Fibroblast of the aortic adventitia (primary cell): Measurements from ENCODE around the gene EFR3B. TPM values are rescaled to one million over a fixed set of nuclear protein-coding genes. Genes with fewer than 3 reads are reported as not detected.
A peak's percentile ranks its signal among the peaks of the same experiment; 100 is the strongest.
"Not testable (repeated sequence)": the region's sequence is repeated elsewhere in the genome, so short reads cannot be mapped to it uniquely, and the experiment has no call there.

Experiments
- DNase-seq: peaks from one replicate; pipeline ENCODE4 v3.0.0-alpha.2; 2010; ENCODE audit warnings: low read depth
- H3K4me3 ChIP-seq: 2 replicates; pipeline ENCODE4 v1.5.1; 2011; ENCODE audit warnings: low read depth, mild to moderate bottlenecking, control low read depth, low read length, moderate library complexity
- total RNA-seq: library from RNA; depleted of rRNA; stranded (reverse); fragments of >200 nt; gene quantifications from 2 replicates; pipeline ENCODE4 v1.2.3, GENCODE V29; 2012; ENCODE audit warnings: low replicate concordance
- TF ChIP-seq, protein P1 (sequence below): IDR thresholded peaks from 2 replicates; pipeline ENCODE4 v1.5.1; 2011; ENCODE audit warnings: mild to moderate bottlenecking, low read length, control low read depth, inconsistent platforms; ENCODE audit not compliant: insufficient read depth

Gene EFR3B
- total RNA-seq, 1 donor = 0.99 TPM

DNA sequence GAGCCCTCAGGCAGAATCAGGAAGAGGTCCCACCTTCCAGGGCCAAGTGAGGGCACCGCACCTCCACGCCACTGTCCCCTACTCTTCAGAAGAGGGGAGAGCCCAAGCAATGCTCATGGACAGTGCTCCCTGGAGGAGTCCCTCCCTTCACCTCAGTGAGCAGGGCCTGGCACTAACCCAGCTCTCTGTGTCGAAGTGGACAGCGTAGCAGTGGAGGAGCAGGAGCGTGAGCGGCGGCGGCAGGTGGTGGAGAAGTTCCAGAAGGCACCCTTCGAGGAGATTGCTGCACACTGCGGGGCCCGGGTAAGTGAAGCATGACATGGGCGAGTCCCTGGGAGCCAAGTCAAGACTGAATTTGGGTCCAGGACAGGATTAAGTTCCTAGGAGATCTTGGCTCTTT, 109.8 kb downstream of the EFR3B start:
- DNase-seq = no peak
- H3K4me3 ChIP-seq = no peak overlapping the region
- TF ChIP-seq, protein P1, sequence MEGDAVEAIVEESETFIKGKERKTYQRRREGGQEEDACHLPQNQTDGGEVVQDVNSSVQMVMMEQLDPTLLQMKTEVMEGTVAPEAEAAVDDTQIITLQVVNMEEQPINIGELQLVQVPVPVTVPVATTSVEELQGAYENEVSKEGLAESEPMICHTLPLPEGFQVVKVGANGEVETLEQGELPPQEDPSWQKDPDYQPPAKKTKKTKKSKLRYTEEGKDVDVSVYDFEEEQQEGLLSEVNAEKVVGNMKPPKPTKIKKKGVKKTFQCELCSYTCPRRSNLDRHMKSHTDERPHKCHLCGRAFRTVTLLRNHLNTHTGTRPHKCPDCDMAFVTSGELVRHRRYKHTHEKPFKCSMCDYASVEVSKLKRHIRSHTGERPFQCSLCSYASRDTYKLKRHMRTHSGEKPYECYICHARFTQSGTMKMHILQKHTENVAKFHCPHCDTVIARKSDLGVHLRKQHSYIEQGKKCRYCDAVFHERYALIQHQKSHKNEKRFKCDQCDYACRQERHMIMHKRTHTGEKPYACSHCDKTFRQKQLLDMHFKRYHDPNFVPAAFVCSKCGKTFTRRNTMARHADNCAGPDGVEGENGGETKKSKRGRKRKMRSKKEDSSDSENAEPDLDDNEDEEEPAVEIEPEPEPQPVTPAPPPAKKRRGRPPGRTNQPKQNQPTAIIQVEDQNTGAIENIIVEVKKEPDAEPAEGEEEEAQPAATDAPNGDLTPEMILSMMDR = no peak

DNA sequence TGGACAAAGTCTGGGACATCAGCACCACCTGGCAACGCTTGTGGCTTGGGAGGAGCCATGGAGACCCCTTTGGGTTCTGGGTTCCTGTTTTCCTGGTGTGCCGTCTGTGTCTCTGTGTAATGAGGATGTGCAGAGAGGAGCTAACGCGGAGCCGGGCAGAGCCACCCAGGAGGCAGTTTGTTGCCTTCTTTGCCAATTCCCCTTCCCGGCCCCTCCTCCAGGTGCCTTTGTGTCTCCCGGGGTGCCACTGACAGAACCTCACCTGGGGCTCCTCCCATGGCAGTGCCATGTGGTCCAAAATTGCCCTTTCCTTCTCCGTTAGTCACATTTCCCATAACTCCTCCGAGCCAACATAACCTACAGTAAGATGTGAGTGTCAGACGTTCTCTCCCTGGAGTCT, 113.5 kb downstream of the EFR3B start:
- DNase-seq = no peak
- TF ChIP-seq, protein P1 = no peak
- no peak overlapping the region for H3K4me3 ChIP-seq

DNA sequence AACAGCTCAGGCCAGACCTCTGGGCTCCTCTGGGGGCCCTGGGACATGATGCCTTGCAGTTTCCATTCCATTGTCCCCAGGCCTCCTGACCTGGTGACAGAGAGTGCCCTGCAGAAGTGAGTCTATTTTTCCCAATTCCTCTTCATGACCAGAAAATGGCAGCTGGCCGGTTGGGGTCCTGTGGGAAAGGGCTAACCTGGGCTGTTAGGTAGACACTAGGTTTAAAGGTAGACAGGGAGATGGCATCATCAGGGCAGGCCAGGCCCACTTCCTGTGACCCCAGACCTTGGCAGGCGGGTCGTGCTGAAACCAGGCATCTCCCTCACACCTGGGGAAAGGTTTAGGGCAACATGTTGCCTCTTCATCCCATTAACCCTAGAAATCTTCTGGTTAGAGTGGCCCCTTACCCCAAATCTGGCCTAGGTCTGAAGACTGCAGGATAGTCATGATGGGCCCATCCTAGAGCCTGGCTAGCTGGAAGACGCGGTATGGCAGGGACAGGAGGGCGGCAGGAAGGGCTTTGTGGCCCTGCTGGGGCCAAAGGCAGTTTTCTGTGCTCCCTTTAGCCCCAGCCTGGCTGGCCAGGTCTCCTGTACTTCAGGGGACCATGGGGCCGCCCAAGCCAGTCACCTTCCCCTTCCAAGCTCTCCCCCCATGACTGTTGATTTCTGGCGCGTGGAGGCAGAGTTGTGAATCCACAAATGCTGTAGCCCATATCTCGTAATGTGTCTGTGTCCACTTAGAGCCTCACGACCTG, 116.4 kb downstream of the EFR3B start:
- TF ChIP-seq, protein P1 = no peak

DNA sequence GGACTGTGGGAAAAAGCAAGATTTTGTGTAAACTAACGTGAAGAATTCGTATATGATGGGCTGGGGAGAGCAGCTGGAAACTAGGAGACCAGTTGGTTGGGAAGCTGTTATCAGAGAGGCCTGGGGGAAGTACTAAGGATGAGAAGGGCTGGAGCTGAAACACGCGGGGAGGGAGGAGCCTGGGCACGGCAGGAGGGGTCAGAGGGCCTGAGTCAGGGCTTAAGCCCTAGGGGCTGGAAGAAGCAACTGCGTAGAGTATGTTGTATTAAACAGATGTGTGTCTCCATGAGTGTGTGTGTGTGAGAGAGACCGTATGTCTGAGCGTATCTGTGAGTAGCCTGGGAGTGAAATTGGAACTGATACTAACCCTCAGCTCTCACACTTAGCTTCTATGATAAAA, 118.1 kb downstream of the EFR3B start:
- TF ChIP-seq, protein P1 = no peak
- no peak overlapping the region for H3K4me3 ChIP-seq
- DNase-seq = no peak

More for the DNA sequence above, 116.4 kb downstream of the EFR3B start:
- H3K4me3 ChIP-seq = no peak overlapping the region
- DNase-seq = no peak

DNA sequence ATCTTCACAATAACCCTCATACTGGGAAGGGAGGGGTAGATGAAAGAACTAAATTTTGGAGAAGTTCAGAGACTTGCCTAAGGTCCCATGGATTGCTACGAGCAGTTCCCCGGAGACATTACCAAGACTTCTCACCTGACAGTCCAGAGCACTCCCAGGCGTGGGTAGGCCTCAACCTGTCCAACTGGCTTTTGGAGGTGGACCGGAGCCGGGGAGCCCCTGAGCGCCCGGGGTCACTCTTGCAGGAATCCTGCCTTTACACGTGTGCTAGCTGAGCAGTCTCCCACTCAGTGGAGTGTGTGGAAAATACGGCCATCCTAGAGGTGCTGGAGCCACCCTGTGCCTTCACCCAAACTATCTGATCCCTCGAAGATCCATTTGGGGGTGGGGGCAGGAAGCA, 118.5 kb downstream of the EFR3B start:
- no peak overlapping the region for H3K4me3 ChIP-seq
- no peak for DNase-seq
- TF ChIP-seq, protein P1 = no peak

DNA sequence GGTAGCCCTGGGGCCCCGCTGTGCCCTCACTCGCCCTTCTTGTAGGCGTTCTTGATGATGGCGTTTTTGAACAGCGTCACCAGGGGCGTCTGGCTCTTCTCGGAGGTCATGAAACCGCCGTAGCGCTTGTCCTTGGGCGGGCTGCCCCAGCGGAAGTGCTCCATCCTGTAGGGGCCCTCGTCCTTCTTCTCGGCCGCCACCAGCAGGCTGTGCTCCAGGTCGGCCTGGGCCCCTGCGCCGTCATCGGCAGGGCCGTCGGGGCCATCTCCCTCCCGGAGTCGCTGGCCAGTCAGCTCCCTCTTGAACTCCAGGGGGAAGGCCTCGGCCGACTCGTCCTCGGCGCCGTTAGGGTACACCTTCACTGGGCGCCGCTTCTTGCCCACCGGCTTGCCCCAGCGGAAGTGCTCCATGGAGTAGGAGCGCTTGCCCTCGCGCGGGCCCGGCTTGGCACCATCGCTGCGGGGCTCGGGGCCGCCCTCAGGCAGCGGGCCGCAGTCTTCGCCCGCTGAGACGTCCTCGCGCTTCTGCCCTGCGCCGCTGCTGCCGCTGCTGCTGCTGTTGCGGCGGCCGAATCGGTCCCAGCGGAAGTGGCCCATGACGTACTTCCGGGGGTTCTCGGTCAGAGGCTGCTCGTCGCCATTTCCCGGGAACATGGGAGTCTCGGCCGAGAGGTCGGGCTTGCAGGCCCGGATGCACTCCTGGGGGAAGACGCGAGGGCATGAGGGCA, 119.3 kb downstream of the EFR3B start:
- TF ChIP-seq, protein P1 = no peak
- H3K4me3 ChIP-seq = peak overlapping the region; percentile 17
- DNase-seq = peak; percentile 13

DNA sequence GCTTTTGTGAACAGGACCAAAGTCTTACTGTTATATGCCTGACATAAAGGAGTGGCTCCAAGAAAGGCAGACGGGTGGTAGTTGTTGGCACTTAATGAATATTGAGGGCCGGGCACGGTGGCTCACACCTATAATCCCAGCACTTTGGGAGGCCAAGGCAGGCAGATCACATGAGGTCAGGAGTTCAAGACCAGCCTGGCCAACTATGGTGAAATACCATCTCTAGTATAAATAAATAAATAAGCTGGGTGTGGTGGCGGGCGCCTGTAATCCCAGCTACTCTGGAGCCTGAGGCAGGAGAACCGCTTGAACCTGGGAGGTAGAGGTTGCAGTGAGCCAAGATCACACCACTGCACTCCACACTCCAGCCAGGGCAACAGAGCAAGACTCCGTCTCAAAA, 120.2 kb downstream of the EFR3B start:
- H3K4me3 ChIP-seq, DNase-seq: not testable (repeated sequence)
